Measurements from ENCODE around the gene GALNT6. TPM values are rescaled to one million over a fixed set of nuclear protein-coding genes. Genes with fewer than 3 reads are reported as not detected.

GALNT6 gene
- polyA plus RNA-seq, 1 donor from 2014 or later: not detected

DNA sequence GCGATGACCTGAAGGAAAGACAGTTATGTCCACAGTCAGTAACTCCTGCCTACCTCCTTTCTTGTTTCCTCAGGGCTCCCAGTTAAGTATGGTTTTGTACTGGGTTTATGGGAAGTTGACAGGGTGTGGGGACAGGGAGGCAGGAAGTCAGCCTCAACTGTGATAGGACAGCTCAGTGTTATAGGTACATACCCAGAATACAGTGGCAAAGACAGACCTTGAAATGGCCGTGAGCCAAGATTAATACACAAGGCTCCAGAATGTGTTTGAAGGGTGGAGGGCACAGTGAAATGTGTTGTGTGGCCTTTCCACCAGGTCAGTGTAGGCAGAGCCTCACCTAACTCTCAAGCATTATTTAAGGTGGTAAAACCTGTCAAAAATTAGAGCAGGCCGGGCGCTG lies 62.6 kb downstream of the GALNT6 start:
- Histone ChIP-seq H3K9me3 (ENCODE audit: low read length) (no peaks in the 10 kb centered on the region), H4K20me1 (ENCODE audit: insufficient read depth) (no peaks in the 10 kb centered on the region), H3K79me2 (replicated peaks; ENCODE audit: insufficient read depth, low read length) (no peaks in the 10 kb centered on the region), H2AFZ (ENCODE audit: low read depth, low read length) (no peak overlapping the region), H3K9ac (ENCODE audit: low read length) (no peak overlapping the region), H3K36me3 (ENCODE audit: insufficient read depth, low read length) (no peaks in the 10 kb centered on the region), H3K9me2 (ENCODE audit: insufficient read depth, low read length) (no peaks in the 10 kb centered on the region), H3K27ac (ENCODE audit: low read length) (no peak overlapping the region), H3F3A (ENCODE audit: insufficient read depth, low read length, poor library complexity, severe bottlenecking) (no peaks in the 10 kb centered on the region), H3K27me3 (ENCODE audit: insufficient read depth, low read depth, low read length) (no peaks in the 10 kb centered on the region), H3K4me3 (ENCODE audit: low read length) (no peak overlapping the region), H3K4me2 (ENCODE audit: low read length) (no peak overlapping the region)
- TF ChIP-seq MXI1 (conservative IDR thresholded peaks at IDR 0.05; ENCODE audit: poor library complexity, severe bottlenecking): no peak

DNA sequence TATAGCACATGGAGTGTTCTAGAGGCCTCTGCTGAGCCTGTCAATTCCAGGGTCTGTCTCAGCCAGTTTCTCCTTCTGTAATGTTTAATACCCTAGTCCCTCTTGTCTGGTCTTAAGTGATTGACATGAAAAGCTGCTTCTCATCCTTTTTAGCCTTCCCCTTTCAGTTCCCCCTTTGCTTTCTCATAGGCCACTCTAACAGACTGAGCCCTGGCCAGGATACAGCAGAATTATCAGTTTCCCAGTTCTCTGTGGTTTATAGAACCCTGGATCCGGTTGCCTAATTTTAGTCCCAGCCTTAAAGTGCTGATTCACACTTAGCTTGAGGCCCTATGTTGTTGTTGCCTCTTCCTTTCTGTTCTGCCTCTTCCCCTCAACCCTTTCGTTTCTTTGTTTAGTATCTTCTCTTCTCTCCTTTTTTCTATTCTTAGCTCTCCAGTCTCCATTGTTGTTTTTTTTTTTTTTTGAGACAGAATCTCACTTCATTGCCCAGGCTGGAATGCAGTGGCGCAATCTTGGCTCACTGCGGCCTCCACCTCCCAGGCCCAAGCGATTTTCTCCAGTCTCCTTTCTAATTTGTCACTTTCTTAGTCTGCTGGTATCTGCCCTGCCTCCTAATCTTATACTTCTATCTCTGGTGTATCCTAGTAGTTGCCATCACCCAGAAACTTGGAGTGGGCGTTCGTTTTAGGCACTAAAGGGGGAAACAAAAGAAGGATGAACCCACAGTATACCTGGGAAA lies 64.3 kb downstream of the GALNT6 start:
- Histone ChIP-seq H3K9ac (ENCODE audit: low read length) (no peak overlapping the region), H3K4me2 (ENCODE audit: low read length) (no peak overlapping the region), H2AFZ (ENCODE audit: low read depth, low read length) (no peak overlapping the region), H3F3A (ENCODE audit: insufficient read depth, low read length, poor library complexity, severe bottlenecking) (no peaks in the 10 kb centered on the region), H4K20me1 (ENCODE audit: insufficient read depth) (no peaks in the 10 kb centered on the region), H3K27ac (ENCODE audit: low read length) (no peak overlapping the region), H3K9me3 (ENCODE audit: low read length) (no peaks in the 10 kb centered on the region), H3K4me3 (ENCODE audit: low read length) (no peak overlapping the region), H3K36me3 (ENCODE audit: insufficient read depth, low read length) (no peaks in the 10 kb centered on the region), H3K27me3 (ENCODE audit: insufficient read depth, low read depth, low read length) (no peaks in the 10 kb centered on the region), H3K9me2 (ENCODE audit: insufficient read depth, low read length) (no peaks in the 10 kb centered on the region), H3K79me2 (replicated peaks; ENCODE audit: insufficient read depth, low read length) (no peaks in the 10 kb centered on the region)
- TF ChIP-seq POLR2AphosphoS5 (IDR thresholded peaks at IDR 0.05) (no peak), EZH2 (IDR thresholded peaks at IDR 0.05; ENCODE audit: borderline replicate concordance, insufficient read depth, low read length, poor library complexity, severe bottlenecking) (no peak), SMC3 (conservative IDR thresholded peaks at IDR 0.05; ENCODE audit: poor library complexity) (no peak), EP300 (conservative IDR thresholded peaks at IDR 0.05; ENCODE audit: poor library complexity, severe bottlenecking) (no peak), RAD21 (conservative IDR thresholded peaks at IDR 0.05) (no peak), MXI1 (conservative IDR thresholded peaks at IDR 0.05; ENCODE audit: poor library complexity, severe bottlenecking) (no peak), TAF1 (IDR thresholded peaks at IDR 0.05; ENCODE audit: low read depth) (no peak)
- TF ChIP-seq, protein P1, sequence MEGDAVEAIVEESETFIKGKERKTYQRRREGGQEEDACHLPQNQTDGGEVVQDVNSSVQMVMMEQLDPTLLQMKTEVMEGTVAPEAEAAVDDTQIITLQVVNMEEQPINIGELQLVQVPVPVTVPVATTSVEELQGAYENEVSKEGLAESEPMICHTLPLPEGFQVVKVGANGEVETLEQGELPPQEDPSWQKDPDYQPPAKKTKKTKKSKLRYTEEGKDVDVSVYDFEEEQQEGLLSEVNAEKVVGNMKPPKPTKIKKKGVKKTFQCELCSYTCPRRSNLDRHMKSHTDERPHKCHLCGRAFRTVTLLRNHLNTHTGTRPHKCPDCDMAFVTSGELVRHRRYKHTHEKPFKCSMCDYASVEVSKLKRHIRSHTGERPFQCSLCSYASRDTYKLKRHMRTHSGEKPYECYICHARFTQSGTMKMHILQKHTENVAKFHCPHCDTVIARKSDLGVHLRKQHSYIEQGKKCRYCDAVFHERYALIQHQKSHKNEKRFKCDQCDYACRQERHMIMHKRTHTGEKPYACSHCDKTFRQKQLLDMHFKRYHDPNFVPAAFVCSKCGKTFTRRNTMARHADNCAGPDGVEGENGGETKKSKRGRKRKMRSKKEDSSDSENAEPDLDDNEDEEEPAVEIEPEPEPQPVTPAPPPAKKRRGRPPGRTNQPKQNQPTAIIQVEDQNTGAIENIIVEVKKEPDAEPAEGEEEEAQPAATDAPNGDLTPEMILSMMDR (IDR thresholded peaks at IDR 0.05; ENCODE audit: poor library complexity, severe bottlenecking): no peak
- TF ChIP-seq, protein P2, sequence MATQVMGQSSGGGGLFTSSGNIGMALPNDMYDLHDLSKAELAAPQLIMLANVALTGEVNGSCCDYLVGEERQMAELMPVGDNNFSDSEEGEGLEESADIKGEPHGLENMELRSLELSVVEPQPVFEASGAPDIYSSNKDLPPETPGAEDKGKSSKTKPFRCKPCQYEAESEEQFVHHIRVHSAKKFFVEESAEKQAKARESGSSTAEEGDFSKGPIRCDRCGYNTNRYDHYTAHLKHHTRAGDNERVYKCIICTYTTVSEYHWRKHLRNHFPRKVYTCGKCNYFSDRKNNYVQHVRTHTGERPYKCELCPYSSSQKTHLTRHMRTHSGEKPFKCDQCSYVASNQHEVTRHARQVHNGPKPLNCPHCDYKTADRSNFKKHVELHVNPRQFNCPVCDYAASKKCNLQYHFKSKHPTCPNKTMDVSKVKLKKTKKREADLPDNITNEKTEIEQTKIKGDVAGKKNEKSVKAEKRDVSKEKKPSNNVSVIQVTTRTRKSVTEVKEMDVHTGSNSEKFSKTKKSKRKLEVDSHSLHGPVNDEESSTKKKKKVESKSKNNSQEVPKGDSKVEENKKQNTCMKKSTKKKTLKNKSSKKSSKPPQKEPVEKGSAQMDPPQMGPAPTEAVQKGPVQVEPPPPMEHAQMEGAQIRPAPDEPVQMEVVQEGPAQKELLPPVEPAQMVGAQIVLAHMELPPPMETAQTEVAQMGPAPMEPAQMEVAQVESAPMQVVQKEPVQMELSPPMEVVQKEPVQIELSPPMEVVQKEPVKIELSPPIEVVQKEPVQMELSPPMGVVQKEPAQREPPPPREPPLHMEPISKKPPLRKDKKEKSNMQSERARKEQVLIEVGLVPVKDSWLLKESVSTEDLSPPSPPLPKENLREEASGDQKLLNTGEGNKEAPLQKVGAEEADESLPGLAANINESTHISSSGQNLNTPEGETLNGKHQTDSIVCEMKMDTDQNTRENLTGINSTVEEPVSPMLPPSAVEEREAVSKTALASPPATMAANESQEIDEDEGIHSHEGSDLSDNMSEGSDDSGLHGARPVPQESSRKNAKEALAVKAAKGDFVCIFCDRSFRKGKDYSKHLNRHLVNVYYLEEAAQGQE (IDR thresholded peaks at IDR 0.05; ENCODE audit: borderline replicate concordance): no peak
